ENCODE results near the gene RP9.

Gene RP9

GRCh38 chr7:33109005-33109757 is at the start of gene RP9:
Gene RP9 (minus strand): TSS chr7:33109404. CDS start chr7:33109372, 32 bp downstream.
- DNase-seq (ENCODE audit: low read depth in 2 of 2) = peak; percentile 39 to 73

GRCh38 chr7:33157781-33158180 is 48.6 kb upstream of the RP9 start:
- DNase-seq (ENCODE audit: low read depth in 2 of 2) = no peak

GRCh38 chr7:33157311-33157710 is 48.1 kb upstream of the RP9 start:
- no peak for DNase-seq (ENCODE audit: low read depth in 2 of 2)

GRCh38 chr7:33156441-33156840 is 47.2 kb upstream of the RP9 start:
- DNase-seq (ENCODE audit: low read depth in 2 of 2) = no peak

GRCh38 chr7:33155811-33156210 is 46.6 kb upstream of the RP9 start:
- no peak for DNase-seq (ENCODE audit: low read depth in 2 of 2)

GRCh38 chr7:33152087-33152486 is 42.9 kb upstream of the RP9 start:
- DNase-seq (ENCODE audit: low read depth in 2 of 2) = no peak

GRCh38 chr7:33145156-33145555 is 36.0 kb upstream of the RP9 start:
- no peak for DNase-seq (ENCODE audit: low read depth in 2 of 2)

- no peak for DNase-seq (ENCODE audit: low read depth in 2 of 2)
Measured at GRCh38 chr7:33143996-33144718, 35.0 kb upstream of the RP9 start.

- DNase-seq (ENCODE audit: low read depth in 2 of 2) = no peak
Measured at GRCh38 chr7:33142585-33142984, 33.4 kb upstream of the RP9 start.

- DNase-seq (ENCODE audit: low read depth in 2 of 2) = no peak
Measured at GRCh38 chr7:33137103-33137502, 27.9 kb upstream of the RP9 start.

GRCh38 chr7:33130184-33130583 is 21.0 kb upstream of the RP9 start:
- no peak for DNase-seq (ENCODE audit: low read depth in 2 of 2)

GRCh38 chr7:33129806-33130153 is 20.6 kb upstream of the RP9 start:
- no peak for DNase-seq (ENCODE audit: low read depth in 2 of 2)

GRCh38 chr7:33128990-33129805 is 20.0 kb upstream of the RP9 start, which contains the start of gene BBS9:
Gene BBS9 (plus strand): TSS chr7:33129564. CDS start chr7:33146253, 16,689 bp downstream.
- DNase-seq (ENCODE audit: low read depth in 2 of 2) = peak; percentile 82 to 87

GRCh38 chr7:33128631-33128989 is 19.4 kb upstream of the RP9 start:
- no peak for DNase-seq (ENCODE audit: low read depth in 2 of 2)

GRCh38 chr7:33127085-33127484 is 17.9 kb upstream of the RP9 start:
- DNase-seq (ENCODE audit: low read depth in 2 of 2) = no peak

GRCh38 chr7:33118383-33118782 is 9.2 kb upstream of the RP9 start:
- DNase-seq (ENCODE audit: low read depth in 2 of 2) = no peak

- DNase-seq (ENCODE audit: low read depth in 2 of 2) = no peak
Measured at GRCh38 chr7:33114976-33115375, 5.8 kb upstream of the RP9 start.

GRCh38 chr7:33111614-33112013 is 2.4 kb upstream of the RP9 start:
- DNase-seq (ENCODE audit: low read depth in 2 of 2) = no peak

- no peak for DNase-seq (ENCODE audit: low read depth in 2 of 2)
Measured at GRCh38 chr7:33109758-33110238, 594 bp upstream of the RP9 start.

GRCh38 chr7:33108554-33109004 is 625 bp downstream of the RP9 start:
- no peak for DNase-seq (ENCODE audit: low read depth in 2 of 2)

GRCh38 chr7:33107136-33108066 is 1.8 kb downstream of the RP9 start:
- no peak for DNase-seq (ENCODE audit: low read depth in 2 of 2)

All from stimulated activated CD8-positive, alpha-beta memory T cell treated with anti-CD3 and anti-CD28 coated beads, Interleukin-7, amount 100 ng/mL, for 4 hours (primary cell).